ENCODE data around the gene MAFF.
"Not testable (repeated sequence)": the region's sequence is repeated elsewhere in the genome, so short reads cannot be mapped to it uniquely, and the experiment has no call there.

MAFF gene

GRCh38 chr22:38228326-38228872 is 26.6 kb downstream of the MAFF start:
- DNase-seq: no peak

- DNase-seq: no peak
Observed at GRCh38 chr22:38228873-38229740, 27.3 kb downstream of the MAFF start.

DNA sequence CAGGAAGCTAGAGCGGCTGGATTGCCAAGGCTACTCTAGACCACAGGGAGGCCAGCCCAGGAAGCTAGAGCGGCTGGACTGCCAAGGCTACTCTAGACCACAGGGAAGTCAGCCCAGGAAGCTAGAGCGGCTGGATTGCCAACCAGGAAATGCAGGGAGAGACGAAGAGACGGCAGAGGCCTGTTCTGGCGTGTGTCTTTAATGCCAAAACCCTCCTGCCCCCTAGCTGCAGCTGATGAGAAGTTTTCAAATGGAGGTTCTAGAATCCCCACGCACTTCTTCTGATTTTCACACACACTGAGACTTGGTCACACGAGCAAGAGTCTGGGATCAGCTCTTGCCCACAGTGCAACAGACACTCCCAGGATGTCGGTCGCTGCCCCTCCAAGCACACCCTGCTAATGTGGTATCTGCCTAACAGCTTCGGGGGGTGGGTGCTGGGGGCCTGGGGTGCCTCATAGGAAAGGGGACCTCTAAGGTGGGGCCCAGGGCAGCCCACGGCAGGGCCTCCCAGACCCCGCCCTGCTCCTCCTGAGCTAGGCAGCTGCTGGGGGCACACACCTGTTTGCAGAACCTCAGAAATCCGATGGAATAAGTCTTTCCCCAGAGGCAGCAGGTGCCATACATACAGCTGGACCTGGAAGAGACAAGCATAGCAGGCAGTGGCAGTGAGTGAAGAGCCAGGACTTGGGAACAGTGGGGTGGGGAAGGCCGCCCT is 28.5 kb downstream of the MAFF start:
- no peak for DNase-seq

DNA sequence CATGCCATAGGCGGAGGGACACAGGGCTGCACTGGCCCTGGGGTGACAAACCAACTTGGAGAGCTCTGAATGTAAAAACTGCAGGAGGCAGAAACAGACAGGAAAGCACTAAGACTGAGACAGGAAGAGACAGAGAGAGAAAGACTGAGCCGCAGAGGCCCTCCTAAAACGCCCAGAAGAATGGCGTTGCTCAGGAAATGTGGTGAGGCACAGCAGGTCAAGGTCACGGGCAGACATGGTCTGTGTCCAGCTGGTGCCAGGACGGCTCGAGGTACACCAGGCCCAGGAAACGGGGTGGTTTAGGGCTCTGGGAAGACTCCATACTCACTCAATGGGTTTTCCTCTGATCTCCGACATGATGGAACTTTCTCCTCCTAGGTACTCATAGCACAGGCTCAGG is 29.1 kb downstream of the MAFF start:
- no peak for DNase-seq

DNA sequence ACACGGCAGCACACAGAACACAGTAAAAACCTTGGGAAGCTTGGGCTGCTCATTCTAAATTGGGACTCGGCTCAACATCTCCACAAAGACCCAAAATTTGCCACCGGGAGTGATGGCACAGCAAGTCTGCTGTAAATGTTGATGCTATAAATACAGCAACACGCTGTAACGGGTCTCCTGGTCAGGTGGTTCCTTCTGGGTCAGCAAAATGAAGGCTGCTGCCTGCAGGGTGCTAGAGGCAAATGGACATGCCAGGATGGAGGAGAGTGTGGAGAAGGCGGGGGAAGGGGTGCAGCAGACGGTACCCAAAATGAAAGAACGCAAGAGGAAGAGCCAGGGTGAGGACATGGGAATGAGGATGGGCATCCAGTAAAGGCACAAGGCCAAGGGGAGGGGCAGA is 30.4 kb downstream of the MAFF start:
- no peak for DNase-seq

DNA sequence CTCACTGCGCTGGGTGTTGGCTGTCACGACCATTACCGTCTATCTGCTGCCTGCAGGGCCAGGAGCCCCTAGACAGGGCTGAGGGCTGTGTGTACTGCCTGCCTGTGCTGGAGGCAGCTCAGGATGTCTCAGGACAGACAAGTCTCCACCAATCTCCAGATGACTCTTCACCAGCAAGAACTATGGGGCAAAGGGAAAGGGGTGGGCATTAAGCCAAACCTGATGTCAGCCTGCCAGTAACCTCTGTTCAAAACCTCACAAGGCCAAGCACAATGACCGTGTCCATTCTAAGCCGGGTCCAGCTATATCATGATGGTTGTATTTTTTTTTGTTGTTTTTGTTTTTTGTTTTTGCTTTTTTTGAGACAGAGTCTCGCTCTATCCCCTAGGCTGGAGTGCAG is 31.6 kb downstream of the MAFF start:
- no peak for DNase-seq

- DNase-seq: not testable (repeated sequence)
Observed at GRCh38 chr22:38233856-38234255, 32.1 kb downstream of the MAFF start.

GRCh38 chr22:38235240-38235850 is 33.6 kb downstream of the MAFF start:
- DNase-seq: no peak

DNA sequence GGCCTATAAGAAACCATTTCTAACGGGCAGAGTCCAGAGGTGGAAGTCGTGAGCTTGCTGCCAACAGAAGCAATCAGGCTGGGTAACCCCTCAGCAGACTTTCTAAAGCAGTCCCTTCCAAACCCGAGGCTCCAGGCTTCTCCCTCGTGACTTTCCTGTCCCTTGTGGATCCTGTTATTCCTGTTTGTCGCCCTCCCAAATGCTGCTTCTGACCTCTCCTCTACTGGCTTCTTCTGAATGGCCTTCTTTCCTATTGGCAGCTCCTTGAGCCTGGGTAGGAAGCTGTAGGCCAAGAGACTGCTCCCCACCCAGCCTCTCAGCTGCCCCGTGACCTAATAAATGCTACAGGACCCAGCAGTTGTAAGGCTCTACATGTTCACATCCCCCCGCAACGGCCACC is 35.0 kb downstream of the MAFF start:
- DNase-seq: no peak

GRCh38 chr22:38238519-38239071 is 36.8 kb downstream of the MAFF start:
- DNase-seq: no peak

- no peak for DNase-seq
Observed at GRCh38 chr22:38239101-38239761, 37.4 kb downstream of the MAFF start.

DNA sequence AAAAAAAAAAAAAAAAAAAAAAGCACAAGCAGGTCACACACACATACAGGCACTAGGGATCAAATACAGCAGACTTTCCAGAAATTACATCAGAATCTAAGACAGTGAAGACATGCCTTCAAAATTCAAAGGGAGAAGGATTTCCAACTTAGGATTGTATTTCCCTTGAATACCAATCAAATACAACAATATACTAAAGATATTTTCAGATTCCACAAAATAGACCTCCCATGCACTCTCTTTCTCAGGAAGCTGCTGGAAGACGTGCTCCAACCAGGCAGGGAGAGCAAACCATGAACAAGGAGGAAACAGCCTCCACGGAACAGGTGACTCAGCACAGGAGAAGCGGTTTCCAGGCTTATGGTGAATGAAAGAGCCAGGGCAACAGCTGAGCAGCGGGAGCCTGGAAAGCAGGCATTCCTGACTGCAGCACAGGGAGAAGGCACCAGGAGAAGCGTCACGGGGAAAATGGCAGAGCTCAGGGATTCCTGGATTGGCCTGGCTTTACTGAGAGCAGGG is 39.0 kb downstream of the MAFF start:
- DNase-seq: no peak

DNA sequence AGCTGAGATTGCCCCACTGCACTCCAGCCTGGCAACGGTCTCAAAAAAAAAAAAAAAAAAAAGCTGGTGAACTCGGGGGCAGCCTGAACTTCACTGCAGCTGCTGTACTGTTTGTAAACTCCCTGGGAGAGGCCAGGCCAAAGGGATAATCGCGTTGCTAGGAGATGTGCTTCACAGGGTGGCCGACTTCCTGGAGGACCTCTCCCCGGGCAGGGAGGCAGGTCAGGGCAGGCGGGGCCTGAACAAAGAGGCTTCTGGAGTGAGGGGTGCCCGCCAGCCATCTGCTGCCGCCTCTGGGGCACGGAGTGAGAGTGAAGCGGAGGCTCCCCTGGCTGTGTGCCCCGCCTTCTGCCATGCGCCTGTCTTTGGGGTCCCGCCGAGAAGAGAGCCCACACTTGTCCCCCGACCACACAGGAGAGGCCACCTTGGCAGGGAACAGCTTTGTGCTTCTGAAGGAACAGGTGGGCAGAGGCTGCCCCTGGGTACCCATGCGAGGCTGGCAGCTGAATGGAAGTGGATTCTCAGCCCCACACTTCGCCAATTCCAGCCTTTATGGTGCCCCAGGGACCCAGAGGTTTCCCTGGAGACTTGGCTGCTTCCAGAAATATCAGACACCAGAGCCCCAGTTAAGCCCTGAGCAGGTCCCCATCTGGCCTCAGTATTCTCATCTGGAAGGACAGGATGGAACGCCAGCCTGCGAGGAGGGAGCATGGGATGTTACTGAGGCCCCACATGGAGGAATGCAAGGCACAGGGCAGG is 41.4 kb downstream of the MAFF start:
- peak; percentile 89 for DNase-seq

GRCh38 chr22:38244106-38244505 is 42.3 kb downstream of the MAFF start:
- no peak for DNase-seq

DNA sequence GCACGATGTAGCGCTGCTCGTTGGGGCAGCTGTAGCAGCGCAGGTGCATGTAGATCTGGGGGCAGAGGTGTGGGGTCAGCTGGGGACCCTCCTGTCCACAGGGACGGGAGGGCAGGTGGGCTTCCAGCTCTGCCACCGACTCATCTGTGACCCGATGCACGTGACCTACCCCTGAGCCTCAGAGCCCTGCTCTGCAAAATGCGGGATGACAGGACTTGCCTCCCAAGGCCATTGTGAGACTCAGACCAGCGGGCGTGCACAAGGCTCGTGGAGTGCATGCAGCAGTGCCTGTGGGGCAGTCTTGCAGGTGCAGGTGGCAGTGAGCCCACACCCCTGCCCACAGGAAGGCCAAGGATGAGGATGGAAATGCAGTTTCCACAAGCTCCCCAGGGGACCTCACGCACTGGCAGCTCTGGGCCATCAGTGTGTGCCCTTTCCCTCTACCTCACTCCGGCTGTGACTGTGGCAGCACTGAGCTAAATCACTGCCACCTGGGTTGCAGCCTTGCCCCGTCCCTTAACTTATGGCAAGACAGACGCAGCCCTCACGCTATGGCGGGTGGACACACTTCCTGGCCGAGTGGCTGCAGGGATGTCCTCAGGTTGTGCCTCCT is 44.4 kb downstream of the MAFF start:
- no peak for DNase-seq

- DNase-seq: no peak
Observed at GRCh38 chr22:38246692-38247091, 44.9 kb downstream of the MAFF start.

- DNase-seq: no peak
Observed at GRCh38 chr22:38247713-38248112, 45.9 kb downstream of the MAFF start.

- no peak for DNase-seq
Observed at GRCh38 chr22:38248280-38248679, 46.5 kb downstream of the MAFF start.

DNA sequence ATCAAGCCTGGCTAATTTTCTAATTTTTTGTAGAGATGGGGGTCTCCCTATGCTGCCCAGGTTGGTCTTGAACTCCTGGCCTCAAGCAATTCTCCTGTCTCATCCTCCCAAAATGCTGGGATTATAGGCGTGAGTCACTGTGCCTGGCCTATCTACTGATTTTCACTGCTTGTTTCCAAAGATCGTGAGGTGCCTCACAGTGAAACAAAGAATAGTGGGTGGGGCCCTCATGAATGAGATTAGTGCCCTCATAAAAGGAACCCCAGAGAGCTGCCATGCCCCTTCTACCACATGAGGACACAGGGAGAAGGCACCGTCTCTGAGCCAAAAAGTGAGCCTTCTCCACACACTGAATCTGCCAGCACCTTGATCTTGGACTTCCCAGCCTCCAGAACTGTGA is 47.5 kb downstream of the MAFF start:
- DNase-seq: no peak

- no peak for DNase-seq
Observed at GRCh38 chr22:38249803-38250642, 48.2 kb downstream of the MAFF start.

Data from NCI-H345 (cell line).